Posterior cingulate gyrus (tissue), 11 donors: ENCODE results near the gene GPC6.

Experiments used
- DNase-seq, 10 donors: peaks; one replicate each; pipeline versions ENCODE4 v3.0.0 to v3.0.0-alpha.2; 2020 to 2021; ENCODE audit warnings: mixed read lengths in 3 of 10
- intact Hi-C: fragments of 100-400 bp; cut with DNase I; formaldehyde crosslinking; loops from one replicate; pipeline ENCODE4 v1.15.1; 2023

Gene GPC6

DNA sequence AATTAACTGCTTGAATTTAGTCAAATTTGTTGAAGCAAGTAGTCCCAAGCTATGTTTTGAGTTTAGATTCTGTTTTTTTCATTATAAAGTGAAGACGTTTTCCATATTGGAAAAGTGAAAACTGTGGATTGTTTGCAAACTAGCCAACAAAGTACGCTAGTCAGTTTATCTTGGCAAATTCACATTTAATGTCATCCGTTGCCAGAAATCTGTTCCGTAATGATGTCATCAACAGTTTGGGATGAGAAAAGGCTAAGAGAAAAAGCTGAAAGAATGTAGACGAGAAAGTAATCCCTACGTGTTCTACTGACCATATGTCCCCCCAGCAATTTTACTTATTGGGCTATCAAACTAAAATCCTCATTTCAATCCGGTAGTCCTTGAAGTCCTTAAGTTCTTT lies 419.6 kb downstream of the GPC6 start:
- intact Hi-C loops: no loop called here
- no peak for DNase-seq

DNA sequence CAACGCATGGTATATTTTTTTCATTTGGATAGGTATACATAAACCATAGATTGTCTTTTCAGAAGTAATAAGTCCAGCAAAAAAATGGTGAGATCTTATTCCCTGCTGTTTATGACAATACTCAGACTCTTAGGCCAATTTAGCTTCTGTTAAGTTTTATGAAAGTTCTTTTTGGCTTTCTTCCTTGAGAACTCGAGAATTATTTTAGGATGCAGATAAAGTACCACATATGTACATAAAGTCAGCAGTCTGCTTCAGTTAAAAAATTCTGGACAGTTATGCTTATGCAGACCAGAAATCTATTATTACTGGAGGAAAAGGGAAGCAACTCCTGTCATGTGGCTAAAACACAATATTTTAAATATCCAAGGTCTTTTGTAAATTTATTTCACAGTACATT lies 422.9 kb downstream of the GPC6 start:
- intact Hi-C loops: no loop called here
- no peak for DNase-seq

DNA sequence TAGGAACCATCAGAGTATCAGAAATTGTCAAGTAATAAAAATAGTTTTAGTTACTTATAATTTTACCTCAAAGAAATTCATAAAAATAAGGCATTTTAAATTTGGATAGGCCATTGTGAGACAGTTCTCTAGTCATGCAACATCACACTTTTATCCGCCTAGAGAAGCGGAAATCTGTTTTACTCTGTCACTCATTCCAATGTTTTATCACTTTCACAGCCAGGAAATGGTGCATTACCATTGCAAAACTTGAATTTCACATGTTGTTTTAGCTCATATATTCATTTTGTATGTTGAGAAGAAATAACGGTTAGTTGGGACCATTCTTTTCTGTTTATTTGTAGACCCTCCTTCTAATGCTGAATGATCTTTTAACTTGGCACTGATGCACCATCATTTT lies 427.2 kb downstream of the GPC6 start:
- intact Hi-C loops: no loop called here
- no peak for DNase-seq

DNA sequence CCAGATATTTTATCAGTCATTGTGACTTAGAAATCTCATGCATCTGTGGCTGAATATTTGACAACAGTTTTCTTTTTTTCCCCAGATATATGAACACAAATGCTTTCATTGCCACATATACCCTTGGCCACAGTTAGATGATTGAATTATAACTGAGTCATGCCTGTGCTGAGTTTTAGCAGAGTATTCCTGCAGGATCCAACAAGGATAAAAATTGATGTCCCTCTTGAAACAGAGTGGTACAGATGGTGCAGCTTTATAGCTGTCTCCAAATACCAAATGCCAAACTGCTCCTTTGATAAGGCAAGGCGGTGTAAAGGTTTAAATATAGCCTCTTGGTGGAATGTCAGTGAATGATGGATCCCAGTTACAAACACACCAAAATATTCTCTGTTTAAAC lies 428.5 kb downstream of the GPC6 start:
- no peak for DNase-seq
- intact Hi-C loops: no loop called here

DNA sequence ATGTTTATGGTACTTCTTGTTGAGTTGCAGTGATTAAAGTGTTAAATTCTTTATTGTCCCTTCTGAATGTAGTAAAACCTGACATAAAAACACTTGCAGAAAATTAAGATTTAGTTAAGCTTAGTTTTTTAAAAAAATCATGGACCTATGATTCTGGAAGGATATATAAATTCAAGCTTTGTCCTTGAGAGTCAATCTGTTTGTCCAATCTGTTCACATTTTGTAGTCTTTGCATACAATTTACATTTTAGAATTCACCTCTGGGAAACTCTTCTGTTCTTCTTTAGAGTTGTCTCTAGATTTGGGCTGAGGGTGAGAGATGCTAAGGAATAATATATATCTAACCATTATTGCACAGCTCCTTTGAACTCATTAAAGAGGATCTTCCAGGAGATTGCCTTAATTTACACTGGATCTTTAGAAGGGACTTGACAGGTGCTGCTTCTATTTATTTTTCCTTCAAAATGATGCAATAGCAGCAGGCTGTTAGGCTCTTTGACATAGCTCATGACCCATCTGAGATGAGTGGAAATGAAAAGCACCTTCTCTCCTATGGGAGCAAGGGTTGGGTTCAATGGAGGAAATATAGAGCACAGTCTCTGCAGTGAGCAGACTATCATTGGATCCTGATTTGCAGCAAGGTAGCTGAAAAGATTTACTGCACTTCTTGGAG lies 433.9 kb downstream of the GPC6 start:
- no peak for DNase-seq
- intact Hi-C loops: no loop called here

DNA sequence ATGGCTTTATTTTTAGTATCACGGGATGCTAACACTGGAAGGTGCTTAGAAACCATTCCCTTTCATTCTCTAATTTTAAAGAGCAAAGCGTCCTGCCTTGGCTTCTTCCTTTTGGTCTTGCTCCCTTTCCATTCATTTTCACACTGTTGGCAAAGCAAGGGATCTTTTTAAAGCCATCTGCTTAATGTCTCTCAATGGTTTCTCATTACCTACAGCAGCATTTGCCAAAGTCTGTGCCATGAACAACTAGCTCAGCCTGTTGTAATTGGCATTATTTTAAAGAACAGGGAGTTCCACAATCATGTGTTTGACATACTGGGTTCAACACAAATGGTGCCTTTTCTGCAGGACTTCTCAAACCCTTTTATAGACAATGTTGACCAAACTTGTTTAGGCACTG lies 444.3 kb downstream of the GPC6 start:
- intact Hi-C loops: no loop called here
- no peak for DNase-seq

DNA sequence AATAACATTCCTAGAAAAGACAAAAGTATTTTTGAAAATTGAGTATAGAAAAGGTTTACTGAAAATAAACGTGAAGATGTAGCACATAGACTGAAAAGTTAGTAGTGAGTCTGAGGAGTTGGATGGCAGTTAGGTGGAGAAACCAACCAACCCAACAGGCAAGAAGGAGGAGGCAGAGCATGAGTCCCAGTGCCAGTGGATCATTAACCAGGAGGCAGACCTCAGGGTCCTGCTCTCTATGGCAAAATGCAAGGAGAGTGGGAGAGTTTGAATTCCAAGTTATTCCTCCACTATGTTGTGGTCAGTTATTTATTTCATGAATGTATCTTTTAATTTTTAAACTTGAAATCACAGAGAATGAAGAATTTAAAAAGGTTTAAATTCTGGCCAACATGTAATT lies 446.4 kb downstream of the GPC6 start:
- intact Hi-C loops: no loop called here
- DNase-seq: no peak

DNA sequence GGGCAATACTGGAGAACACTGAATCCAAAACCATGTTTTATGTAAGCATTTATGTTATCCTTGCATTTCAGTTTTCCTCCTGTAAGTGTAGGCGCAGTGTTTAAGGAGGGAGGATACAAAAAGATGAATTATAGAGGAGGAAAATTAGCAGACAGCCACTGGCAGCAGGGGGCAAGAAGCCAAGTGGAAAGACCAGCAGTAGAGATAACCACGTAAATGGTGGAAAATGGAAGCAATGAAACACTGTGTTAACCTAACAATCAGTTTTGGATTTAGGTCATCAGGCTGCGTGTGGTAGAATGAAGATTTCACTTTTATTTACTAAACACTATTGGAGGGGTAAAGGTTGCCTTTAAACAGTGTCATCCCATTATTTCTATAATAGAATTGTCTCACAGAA lies 447.3 kb downstream of the GPC6 start:
- intact Hi-C loops: no loop called here
- DNase-seq: no peak

DNA sequence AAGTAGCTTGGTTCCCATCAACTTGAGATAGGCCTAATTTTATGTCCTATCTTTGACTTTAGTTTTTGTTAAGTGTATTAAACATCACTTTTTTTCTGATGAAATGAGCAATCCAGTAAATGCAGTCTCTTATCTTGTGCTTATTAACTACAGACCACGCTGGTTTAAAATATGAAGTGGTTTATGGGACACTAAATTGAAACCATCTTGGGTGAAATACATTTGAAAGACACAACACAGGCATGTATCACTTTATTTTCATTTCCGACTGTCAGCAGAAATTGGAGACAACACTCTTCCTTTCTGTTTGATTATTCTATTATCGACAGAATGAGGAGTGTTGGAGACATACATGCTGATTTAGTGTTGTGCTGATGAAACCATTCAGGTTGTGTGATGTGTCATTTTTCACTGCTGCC lies 447.7 kb downstream of the GPC6 start:
- intact Hi-C loops: no loop called here
- DNase-seq: no peak

DNA sequence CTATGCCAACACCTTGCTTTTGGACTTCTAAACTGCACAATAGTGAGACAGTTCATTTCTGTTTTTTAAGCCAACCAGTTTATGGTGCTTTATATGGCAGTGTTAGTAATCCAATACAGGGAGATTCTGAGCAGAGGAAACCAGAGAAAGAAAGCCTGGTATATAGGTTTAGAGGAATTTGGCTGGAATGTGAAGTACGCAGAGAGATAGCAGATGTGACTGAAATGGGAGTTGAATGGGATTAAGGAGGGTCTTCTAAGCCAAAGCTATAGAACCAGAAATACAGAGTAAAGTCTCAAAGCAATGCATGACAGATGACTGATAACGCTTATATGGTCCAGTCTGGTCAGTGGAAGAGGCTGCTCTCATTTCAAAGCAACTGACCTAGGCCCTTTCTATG lies 453.7 kb downstream of the GPC6 start:
- intact Hi-C loops: no loop called here
- DNase-seq: no peak

DNA sequence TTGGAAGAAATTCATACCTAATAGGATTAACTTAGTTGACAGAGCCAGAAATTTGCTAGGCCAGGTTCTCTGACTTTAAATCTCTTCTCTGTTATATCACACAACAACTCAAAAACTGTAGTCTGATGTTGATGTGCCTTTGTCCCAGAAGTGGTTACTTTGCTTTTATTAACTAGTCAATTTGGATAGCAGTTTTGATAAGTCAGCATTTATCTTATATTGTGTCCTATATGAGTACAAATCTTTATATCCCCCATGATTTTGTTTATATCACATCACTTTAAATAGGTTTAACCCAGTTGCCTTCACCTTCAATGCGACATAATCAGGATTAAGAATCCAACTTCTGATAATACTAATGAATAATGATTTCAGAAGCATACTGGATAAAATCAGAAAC lies 459.3 kb downstream of the GPC6 start:
- no peak for DNase-seq
- intact Hi-C loops: no loop called here

DNA sequence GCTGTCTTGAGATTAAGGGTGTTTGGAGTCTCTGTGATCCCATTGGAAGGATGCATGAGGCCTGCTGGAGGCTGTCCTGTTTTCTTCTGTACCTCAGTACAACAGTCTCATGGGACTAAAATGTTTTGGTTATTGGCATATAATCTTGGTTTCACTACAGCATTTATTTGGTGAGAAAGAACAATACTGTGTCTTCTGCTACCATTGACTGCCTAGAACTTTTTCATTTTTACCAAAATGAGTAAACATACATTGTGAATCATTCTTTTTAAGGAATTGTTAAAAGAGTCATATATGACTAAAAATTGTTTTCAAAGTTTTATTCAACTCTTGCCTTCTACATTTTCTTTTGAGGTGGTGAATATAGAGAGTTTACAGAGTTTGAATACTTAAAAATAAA lies 459.8 kb downstream of the GPC6 start:
- intact Hi-C loops: no loop called here
- DNase-seq: no peak

DNA sequence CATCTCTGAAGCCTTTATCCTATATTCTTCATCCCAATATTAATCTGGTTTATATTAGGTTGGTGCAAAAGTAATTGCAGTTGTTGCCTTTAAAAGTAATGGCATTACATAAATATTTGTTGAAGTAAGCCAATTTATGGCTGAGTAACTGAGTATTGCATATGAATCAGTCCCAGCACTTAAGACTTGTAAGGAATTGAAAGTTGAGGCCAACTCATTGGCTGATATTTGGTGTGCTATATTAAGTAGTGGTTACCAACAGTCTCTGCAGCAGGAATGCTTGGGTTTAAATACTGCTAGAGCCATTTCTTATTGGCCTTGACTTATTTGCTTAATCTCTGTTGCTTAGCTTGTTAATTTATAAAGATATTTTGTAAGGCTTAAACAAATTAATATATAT lies 460.7 kb downstream of the GPC6 start:
- DNase-seq: no peak
- intact Hi-C loops: no loop called here

DNA sequence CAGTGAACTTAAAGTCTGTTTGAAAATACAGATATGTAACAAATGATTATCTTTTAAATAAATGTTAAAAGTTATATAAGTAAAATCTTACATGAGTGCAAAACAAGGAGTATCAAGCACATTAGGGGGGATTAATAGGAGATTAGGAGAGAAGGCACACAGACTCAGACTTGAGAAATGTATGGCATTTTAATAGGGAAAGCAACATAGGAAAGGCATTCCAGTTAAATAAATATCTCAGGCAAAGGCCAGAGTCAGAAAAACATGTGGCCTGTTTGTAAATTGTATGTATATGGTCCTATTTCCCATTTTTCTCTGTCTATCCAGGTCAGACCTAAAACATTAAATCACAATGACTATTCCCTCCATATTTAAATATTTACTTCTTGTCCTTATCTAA lies 462.7 kb downstream of the GPC6 start:
- intact Hi-C loops: no loop called here
- DNase-seq: no peak

DNA sequence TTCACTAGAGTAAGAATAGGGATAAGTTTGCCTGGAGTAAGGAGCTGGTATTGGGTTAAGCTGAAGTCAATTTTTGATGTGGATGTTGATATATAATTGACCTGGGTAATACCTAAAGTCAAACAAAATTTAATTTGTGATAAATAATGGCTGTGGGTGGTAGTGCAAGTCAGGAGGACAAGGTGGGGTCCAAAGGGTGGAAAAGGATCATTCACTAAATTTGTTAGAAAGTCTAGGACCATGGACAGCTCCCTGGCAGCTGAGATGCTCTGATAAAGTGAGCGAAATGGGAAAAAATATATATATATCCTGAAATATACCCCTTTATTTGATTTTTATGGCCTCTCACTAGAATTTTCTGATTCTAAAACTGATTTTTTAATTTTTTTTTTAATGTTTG lies 463.5 kb downstream of the GPC6 start:
- DNase-seq: no peak
- intact Hi-C loops: no loop called here

DNA sequence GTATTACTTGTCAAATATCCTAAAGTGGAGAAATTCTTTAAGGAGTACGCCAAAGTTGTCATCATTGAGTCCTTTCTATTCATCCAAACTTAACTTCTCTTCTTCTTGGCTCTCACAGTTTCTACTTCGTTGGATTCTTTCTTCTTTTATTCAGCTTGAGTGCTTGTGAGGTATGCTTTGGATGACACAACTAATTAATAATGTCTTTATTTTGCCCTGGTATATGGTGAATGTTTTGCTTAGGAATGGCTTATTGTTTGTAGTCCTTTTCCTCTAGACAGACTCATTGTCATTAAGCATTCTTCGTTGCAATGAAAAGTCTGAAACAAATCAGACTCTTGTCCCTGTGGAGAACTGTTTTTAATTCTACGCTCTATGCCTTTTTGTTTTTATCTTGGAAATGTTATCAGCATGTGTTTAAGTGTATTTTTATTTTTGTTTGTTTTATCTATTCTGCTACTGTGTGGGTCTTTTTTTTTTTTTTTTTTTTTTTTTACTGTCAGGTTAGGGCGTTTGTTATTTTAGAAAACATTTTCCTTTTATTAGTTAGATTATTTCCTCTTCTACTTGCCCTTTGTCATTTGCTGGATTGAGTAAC lies 471.5 kb downstream of the GPC6 start:
- intact Hi-C loops: no loop called here
- no peak for DNase-seq

DNA sequence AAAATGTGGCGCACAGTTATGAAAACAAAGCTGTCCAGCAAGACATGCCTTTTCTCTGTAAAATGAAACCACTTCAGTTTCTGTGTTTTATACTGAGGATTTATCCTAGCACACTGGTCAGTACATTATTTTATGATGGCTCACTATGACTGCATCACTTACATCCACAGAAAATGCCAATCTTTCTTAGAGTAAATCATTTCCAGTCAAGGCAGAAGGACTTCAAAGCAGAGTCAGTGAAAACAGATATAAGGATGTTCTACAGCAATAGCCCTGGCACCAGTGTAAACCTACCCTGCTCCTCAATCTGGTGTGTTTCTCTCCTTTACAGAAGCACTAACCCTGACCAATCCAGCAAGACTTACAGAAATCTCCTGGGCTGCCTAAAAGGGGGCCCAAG lies 473.5 kb downstream of the GPC6 start:
- intact Hi-C loops: no loop called here

DNA sequence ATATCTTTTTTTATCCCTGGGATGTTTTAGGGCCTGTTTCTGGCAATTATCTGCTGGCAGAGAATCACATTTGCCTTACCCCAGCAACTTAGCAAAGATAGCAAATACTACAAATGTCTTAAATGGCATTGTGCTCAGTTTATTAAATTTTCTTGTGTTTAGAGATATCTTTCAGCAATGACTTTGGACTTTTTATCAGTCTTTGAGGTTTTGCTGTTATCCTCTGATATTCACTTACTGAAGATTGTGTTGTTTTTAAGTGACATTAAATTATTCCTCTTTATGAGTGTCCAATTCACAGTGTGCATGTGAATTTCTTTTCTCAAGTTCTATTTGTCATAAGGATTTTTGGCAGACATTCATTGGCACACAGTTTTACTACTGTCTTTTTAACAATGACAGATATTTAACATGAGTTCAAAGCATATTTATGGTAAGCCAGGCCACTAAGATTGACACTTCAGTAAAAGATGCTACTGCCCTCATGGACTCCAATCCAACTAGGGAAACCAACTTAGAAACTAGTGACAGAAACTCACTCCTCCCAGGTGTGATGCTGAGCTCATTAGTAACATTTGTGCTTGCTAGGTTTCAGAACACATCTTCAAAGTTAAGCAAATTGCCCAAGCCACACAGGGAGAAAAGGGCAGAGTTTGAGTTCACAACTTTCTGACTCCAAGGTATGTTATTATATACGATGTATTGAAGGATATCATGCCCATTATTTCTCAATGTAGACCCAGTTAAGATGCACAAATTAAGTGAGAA lies 481.9 kb downstream of the GPC6 start:
- intact Hi-C loops: no loop called here
- no peak for DNase-seq

More for the DNA sequence above, 473.5 kb downstream of the GPC6 start:
- DNase-seq: no peak

DNA sequence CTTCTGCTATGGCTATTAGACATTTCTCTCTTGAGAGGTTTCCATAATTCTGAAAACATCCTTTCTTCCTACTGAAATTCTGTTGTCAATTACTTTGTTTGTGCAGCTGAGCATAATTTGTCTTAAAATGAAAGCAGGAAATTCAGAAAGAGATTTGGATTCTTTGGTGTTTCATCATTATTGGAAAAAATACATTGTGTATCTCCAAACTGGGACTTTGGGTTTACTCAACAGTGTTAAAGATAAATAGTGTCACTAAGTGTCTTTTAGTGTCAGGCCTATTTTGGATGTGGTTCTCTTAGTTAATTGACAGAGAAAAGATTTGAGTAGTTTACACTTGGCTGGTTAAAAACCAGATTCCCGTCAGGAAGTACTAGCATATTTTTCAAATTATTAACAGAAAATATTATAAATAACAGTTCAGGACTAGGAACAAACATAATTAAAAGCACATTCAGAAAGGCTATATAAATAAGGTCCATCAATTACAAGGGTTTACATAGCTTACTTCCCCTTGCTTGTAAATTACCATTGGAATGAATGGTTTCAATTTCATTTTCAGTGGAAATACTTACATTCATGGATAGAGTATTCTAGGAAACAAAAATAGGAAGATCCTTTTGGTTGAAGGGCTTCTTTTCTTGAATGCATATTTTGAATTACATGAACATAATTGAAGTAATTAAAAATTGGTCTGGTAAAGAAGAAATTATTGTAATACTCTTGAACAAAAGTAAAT lies 483.1 kb downstream of the GPC6 start:
- intact Hi-C loops: no loop called here
- DNase-seq: no peak

DNA sequence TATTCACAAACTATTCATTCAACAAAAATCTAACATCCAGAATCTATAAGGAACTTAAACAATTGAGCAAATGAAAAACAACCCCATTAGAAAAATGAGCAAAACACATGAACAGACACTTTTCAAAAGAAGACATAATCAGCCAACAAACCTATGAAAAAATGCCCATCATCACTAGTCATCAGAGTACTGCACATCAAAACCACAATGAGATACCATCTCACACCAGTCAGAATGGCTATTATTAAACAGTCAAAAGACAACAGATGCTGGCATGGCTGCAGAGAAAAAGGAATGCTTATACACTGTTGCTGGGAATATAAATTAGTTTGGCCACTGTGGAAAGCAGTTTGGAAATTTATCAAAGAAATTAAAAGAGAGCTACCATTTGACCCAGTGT lies 487.6 kb downstream of the GPC6 start:
- DNase-seq: no peak
- intact Hi-C loops: no loop called here

DNA sequence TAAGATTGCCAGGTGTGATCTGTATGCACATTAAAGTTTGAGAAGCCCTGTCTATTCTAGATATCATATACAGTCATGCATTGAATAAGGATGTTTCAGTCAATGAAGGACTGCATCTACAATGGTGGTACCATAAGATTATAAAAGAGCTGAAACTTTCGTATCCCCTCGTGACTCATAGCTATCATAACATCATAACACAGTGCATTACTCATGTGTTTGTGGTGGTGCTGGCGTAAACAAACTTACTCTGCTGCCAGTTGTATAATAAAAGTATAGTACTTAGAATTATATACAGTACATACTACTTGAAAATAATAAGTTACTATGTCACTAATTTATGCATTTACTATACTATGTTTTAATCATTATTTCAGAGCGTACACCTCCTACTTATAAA lies 489.3 kb downstream of the GPC6 start:
- intact Hi-C loops: no loop called here
- no peak for DNase-seq
